ENCODE results near the gene FAR1.
"Not testable (repeated sequence)": the region's sequence is repeated elsewhere in the genome, so short reads cannot be mapped to it uniquely, and the experiment has no call there.

The FAR1 gene

DNA sequence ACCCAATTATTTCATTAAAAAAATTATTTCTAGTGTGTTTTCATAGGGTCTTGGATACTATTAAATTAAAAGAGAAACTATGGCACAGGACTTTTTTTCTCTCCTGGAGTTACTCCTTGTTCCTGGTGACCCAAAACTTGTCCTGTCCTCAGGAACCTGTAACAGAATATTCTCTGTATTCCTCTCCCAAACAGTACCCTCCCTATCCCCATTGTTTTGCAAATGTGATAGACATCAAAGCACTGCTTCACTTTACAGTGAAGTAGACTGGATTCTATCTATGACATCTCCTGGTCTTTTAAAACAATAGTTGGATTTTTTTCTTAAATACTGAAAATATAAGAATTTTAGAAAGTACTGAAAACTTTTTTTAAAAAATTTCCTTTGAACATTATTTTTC lies 37.2 kb downstream of the FAR1 start:
- no peak for DNase-seq (ENCODE audit: low read depth, low spot score)

DNA sequence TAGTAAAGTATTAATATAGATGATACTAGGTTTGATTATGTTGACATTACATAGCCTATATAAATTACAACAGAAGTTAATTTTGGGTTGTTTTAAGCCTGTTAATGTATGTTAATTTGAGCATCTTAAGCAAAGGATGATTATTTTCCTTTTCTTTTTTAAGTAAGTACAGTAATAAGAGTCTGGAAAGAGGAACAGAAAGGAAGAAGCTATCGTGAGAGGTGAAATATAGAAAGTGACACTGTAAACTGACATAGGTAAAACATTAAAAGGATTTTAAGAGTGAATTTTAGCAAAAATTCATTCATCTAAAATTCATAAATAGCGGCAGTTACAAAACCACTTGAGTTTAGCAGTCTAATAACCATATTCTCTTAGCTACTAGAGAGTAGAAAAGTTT lies 45.5 kb downstream of the FAR1 start:
- DNase-seq (ENCODE audit: low read depth, low spot score): no peak

DNA sequence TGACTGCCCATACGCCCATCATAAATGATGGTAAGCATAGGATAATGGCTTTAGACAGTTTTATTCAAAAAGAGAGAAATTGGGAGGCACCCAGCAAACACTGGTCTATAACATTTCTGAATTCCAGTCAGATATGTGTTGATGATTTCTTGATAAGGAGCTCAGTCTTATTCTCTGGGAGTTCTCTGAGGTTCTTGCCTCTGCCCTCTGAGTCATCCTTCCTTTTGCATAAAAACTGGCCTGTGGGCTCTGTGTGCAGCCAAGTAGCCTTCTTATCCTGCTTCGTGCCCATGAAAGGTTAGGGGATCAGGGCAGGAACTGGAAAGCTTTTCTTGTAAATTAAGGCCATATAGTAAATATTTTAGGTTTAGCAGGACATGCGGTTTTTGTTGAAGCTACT lies 48.9 kb downstream of the FAR1 start:
- DNase-seq (ENCODE audit: low read depth, low spot score): no peak

DNA sequence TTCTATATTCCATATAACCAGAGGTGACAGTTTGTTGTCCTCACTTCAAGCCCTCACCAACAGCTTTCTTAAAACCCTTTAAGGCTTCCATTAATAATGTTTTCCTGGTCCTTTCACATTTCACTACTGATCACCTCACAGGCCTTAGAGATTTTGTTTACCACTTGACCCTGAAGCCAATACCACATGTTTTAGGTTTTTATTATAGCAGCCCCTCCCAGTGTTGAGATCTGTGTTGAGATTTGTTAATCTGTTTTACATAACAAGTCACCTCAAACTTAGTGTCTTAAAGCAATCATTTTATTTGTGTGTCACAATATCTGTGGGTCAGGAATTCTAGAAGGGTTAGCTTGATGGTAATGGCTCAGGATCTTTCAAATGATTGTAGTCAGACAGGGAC lies 49.9 kb downstream of the FAR1 start:
- DNase-seq (ENCODE audit: low read depth, low spot score): no peak

DNA sequence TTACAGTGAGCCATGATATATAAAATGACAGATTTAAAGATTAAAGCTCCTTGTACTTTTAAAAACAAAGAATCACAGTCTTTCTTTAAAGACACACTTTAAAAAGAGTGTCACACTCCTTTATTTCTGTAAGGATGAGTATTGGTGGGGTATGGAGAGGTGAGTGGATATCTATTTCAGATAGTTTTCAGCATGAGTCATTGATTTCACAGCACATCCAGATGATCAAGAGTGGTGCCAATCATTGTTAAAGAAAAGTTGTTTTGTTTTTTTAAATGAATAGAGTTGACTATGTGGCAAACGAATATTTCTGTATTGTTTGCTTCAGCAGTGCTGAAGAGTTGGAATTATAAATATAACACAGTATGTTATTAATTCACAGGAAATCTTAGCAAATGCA lies 52.5 kb downstream of the FAR1 start:
- DNase-seq (ENCODE audit: low read depth, low spot score): no peak

DNA sequence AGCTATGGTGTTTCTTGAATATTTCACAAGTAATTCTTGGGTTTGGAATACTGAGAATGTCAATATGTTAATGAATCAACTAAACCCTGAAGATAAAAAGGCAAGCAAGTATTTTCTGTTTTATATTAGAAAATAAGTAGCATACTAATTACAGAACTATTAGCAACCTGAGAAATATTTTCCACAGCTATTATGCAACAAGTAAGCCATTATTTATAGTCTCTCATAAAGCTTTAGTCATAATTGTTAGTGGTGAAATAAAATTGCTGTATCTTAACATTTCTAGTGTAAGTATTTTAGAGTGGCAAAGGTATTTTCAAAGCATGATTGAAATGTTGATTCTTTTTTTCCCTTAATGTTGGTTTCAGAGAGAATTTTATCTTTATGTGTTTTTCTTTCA lies 53.3 kb downstream of the FAR1 start:
- DNase-seq (ENCODE audit: low read depth, low spot score): no peak

DNA sequence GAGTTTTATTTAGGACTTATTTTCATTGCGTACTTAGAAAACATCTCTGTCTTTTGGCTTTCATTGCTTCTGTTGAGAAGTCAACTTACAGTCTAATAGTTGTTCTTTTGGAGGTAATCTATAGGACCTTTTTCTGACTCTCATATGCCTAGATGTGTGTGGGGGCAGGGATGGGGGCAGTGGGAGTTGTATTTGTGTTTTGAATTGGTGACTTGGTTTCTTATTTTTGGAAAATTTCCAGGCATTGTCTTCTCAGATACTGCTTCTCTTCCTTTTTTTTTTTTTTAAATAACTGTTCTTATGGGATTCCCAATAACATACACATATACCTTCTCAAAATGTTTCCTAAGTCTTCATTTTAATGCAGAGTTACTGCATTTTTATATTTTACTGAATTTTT lies 58.0 kb downstream of the FAR1 start:
- no peak for DNase-seq (ENCODE audit: low read depth, low spot score)

DNA sequence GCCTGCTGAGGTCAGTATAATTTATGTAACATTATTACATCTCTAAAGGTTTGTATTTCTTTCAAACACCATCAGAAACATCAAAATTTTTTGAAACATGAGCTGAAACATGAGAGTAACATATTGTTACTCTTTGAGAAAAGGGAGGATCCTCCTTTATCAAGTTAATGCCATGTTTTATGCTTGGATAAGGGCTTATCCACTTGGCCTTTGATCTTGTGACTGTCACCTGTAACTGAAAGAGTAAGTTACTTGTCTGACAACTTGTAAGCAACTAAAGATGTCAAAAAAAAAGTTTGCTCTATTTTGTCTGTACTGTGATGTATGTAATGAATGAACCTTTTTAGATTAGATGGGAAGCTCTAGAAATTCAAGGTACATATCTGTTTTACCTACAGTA lies 59.6 kb downstream of the FAR1 start:
- no peak for DNase-seq (ENCODE audit: low read depth, low spot score)

DNA sequence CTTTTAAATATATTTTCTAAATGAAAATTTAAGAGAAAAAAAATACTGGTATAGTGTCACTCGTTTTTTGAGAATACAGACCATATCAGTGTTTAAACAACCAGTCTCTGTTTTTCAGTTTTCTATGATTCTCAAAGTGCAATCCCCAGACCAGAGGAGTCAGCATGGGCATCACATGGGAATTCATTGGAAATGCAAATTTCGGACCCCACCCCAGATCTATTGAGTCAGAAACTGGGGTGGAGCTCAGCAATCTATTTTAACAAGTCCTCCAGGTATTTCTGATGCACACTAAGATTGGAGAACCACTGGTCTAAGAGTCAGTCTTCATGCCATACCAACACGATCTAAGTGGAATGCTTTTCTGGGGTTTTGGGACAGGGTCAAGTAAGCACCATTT lies 66.1 kb downstream of the FAR1 start:
- no peak for DNase-seq (ENCODE audit: low read depth, low spot score)

DNA sequence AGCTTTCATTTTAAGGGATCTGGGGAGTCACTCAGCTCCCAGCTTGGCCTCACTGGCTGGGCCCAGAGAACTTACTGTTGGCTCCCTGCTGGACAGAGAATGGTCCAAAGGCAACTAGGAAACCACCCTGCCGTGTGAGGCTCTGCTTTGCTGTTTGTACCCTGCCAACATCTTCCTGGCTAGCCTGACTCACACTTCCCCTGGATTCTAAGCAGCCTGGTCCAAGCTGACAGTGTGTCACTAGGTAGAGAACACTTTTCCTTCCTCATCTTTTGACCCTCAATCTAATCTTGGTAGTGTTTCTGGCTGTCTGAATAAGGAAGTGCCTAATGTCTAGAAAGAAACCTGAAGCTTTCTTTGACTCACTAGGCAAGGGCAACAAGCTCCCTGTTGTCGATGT lies 76.7 kb downstream of the FAR1 start:
- DNase-seq (ENCODE audit: low read depth, low spot score): no peak

DNA sequence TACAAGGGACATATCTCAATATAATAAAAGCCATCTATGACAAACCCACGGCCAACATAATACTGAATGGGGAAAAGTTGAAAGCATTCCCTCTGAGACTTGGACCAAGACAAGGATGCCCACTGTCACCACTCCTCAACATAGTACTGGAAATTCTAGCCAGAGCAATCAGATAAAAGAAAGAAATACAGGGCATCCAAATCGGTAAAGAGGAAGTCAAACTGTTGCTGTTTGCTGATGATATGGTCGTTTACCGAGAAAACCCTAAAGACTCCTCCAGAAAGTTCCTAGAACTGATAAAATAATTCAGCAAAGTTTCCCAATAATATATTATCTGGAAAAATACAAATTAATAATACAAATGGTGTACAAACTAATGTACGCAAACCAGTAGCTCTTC lies 84.8 kb downstream of the FAR1 start:
- not testable (repeated sequence) for DNase-seq (ENCODE audit: low read depth, low spot score)

DNA sequence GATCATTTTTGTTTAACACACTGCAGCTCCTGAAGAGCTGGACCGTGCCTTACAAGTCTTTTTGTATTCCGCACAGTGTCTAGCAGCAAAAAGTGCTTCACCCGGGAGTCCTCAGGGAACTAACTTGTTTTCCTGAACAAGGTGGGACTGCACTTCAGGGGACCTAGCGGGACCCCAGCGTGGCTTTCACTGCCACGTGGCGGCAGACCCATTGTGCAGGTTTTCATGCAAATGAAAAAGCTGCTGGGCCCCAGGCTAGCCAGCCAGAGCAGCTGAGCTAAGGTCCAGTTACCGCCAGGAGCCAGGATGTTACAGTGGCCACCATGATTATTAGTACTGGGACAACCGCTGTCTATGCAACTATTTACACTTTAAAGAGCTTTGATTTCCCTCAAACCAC lies 90.6 kb downstream of the FAR1 start:
- no peak for DNase-seq (ENCODE audit: low read depth, low spot score)

DNA sequence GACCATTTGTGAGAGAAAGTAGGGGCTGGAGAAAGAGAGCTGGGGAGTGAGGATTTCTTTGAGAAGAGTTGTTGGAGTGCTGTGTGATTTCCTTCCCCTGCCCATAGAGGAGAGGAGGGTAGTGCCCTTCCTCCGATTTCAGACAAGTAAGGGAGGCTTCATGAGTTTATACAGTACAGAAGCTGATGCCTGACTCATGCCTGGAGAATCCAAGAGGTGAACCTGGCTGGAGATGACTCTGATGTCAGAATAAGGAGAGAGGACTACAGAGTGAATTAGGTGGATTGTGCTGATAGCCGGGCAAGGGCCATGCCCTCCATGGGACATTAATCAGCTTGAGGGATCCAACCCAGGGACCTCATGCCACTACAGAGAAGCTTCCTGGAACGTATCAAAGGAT lies 91.6 kb downstream of the FAR1 start:
- DNase-seq (ENCODE audit: low read depth, low spot score): no peak

DNA sequence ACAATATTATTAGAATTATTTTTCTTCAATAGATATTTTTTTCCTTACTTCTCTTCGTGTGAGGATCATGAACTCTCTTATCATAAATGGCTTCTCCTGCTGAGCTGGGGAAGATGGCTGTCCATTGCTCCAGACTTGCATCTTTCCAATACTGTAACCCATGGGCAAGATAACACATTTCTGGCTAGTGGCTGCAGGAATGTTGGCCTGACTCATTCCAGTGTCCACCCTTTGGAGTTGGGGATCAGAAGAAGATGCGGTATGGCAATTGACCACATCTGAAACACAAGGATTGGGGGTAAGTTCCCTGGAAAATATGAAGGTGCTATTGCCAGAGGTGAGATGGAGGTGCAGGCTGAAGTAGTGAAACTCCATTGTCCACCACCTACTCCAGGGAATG lies 92.8 kb downstream of the FAR1 start:
- no peak for DNase-seq (ENCODE audit: low read depth, low spot score)

DNA sequence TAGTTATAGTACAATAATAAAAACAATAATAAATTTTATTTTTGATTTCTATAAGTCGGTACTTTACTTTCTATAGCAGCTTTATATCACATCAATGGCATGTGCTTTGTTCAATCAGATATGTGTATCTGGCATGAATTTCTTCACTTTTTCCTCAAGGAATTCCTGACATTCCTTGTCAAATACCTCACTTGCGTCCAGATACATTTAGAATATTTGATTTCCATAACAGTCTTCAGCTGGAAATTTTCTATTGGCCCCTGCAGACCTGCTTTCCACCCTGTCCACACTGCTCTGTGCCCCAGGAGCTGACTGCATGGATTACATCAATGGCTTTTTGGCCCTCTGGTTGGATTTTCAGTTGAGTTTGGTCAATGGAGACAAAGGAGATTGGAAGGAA lies 93.2 kb downstream of the FAR1 start:
- no peak for DNase-seq (ENCODE audit: low read depth, low spot score)

DNA sequence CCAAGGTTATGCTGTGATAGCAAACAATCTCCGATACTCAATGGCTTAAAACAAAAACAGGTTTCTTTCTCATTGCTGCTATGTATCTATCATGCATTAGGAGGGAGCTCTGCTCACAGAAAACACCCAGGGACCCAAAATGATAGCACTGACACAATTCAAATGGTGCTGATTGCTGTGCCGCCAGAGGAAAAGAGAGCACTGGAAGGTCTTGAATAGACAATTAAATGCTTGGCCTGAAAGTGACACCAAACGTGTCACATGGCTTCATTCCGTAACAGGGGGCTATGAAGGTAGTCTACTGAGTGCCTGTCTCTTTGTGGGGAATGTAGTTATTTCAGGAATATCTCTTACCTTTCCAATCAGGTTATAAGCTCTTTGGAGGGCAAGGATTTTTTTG lies 94.2 kb downstream of the FAR1 start:
- DNase-seq (ENCODE audit: low read depth, low spot score): no peak

DNA sequence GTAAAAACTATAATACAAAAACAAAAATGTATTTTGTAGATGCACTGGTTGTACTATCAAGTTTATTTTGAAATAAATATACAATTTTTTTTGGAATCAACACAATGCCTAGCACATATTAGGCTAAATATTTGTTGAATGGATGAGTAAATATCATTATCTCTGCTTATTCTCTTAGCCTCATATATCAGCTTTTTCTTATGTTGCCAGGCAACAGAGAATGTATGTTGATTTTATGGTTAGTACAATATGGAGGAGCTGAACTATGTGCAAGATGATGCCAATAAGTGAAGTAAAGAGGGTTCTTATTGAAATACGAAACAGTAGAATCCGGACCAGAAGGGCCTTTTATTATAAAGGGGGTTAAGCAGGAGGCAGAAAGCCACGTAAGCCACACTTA lies 94.9 kb downstream of the FAR1 start:
- DNase-seq (ENCODE audit: low read depth, low spot score): no peak

DNA sequence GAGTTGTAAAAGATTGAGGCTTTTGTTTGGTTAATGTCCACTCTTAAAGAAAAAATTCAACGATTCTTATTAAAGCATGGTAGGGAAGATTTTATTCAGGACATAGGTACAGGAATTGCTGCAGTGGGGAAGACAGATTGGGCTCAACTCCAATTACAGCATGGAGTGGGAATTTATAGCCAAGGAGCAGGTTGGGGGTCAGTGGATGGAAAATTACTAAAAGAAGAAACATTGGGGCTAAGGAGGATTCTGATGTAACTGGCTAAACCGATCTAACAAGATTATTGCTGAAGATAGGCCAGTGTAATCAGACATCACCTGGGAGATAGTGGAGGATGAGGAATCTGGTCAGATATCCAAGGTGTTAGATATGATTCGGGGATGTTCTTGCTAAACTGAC lies 97.4 kb downstream of the FAR1 start:
- no peak for DNase-seq (ENCODE audit: low read depth, low spot score)

DNA sequence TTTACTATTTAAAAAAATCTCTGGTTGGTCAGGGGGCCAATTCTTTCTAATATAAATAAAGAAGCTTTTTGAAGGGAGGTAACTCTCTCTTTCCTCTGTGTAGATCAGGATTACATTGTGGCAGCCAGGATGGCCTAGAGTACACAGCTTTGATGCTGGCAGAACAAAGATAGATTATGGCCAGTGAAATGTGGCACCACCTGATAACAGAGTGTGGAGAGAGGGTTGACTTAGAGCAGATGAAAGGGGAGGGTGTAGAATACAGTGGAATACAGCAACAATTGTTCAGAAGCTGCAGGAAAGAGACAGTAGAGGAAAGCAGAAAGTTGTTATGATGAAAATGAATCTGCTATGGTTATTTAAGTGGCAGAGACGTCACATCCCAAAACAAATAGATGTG lies 99.0 kb downstream of the FAR1 start:
- DNase-seq (ENCODE audit: low read depth, low spot score): no peak

DNA sequence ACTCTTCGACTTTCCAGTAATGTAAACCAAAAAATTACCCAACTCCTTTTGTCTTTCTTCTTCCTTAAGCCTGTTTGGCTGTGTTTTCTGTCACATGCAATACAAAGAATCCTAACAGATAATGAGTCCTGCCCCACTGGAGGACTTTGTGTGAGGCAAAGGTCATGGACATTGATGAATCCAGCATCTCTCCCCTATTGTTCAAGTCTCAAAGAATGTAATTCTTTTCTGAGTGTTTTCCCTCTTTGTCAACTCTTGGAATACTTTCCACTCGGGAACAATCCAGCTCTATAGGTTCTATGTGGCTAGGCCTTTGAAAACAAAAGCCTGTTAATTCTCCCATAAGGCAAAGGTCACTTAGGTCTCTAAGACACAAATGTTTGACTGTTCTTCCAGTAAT lies 100.7 kb downstream of the FAR1 start:
- no peak for DNase-seq (ENCODE audit: low read depth, low spot score)

DNA sequence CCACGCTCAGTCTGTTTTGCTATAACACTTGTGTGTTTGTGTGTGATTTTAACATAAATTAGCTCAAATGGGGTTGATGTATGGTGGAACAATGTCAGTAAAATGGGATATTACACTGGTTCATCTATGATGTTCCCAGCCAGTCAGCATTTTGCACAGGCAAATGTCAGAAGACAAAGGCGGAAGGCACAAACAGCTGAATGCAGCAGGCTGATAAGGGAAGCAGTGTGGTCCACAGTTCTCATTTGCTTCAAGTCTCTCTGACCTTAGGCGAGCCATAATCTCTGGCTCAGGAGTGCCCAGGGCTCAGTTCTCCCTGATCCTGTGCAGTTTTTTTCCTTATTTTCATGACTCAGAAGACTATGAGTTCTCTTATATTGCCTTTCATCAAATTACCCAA lies 102.7 kb downstream of the FAR1 start:
- DNase-seq (ENCODE audit: low read depth, low spot score): no peak

DNA sequence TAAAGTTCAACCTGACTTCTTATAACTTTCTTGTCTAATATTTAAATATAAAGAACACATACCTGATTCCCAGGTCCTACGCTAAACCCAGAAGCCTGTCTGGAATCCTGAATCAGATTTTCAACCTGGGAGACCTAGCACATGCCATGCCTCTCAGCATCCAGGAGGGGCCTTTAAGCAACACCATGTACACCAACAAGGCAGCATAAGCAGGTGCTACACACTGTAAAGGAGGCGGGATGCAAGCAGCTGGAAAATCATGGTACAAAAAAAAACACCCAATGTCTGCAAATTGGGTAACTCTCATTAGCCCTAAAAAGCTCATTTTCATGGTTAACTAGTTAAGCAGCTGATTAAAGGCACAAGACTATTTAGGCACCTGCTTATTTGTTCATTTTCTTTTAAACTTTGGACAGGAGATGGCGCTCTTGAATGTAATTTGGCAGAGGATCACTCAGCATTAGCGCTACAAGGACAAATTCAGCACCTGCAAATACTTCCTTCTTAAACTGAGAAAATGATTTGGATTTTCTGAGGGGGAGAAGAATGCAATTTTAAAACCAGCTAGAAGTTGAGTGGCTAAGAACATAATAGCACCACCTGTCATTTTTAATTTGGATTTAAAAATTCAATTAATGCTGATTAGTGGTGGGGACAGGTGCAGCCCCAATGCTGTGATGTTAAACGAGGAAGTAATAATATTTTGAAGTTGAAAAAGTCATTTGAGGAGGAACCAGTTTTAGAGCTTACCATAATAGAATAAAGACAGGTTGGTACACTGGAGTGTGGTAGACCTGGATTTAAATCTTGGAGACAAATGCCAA lies 104.0 kb downstream of the FAR1 start:
- DNase-seq (ENCODE audit: low read depth, low spot score): no peak

DNA sequence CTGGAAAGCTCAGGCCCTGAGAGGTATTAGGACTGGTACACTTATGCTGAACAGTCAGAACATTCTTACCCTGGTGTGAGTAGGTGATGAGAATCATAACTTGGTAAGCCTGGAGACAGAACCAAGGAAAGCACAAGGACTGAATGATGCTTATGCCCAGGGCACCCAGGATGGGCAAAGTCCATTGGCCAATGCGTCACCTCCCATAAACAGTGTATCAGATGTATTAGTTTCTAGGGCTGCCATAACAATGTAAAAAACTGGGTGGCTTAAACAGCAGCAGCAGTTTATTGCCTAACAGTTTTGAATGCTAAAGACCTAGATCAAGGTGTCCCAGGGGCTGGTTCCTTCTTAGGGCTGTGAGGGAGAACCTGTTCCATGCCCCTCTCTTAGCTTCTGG lies 107.0 kb downstream of the FAR1 start:
- no peak for DNase-seq (ENCODE audit: low read depth, low spot score)

DNA sequence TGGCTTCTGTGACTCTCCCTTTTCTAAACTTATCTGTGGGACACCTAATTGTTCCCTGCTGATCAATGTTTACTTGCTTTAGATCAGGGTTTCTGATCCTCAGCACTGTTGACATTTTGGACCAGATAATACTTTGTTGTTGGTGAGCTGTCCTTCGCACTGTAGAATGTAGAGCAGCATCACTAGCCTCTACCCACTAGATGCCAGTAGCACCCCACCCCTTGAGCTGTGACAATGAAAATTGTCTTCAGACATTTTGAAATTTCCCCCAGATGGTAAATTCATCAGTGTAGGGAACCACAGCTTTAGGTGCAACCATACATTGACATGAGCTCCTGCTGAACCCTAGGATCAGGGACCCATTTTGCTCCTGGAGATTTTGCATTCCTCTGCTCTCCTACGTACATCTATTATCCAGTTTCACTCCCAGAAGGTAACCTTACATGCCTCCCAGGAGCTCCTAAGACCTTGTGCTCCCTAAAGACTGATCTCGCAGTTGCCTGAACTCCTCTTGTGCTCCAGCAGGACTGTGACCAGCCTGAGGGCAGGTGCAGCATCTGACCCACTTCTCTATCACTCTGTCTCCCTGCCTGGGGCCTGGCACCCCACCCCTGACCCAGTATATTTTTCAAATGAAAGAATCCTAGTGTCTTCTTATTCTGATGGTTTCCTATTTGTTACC lies 107.8 kb downstream of the FAR1 start:
- DNase-seq (ENCODE audit: low read depth, low spot score): no peak

Data from activated CD4-positive, CD25-positive, alpha-beta regulatory T cell treated with anti-CD3 and anti-CD28 coated beads, Interleukin-2, amount 50 U/mL, for 16 hours (primary cell).